ENCODE data around the gene PLCG2.

Gene PLCG2

GRCh38 chr16:81882559-81882958 lies 103.5 kb downstream of the PLCG2 start:
- no peak for DNase-seq

DNA sequence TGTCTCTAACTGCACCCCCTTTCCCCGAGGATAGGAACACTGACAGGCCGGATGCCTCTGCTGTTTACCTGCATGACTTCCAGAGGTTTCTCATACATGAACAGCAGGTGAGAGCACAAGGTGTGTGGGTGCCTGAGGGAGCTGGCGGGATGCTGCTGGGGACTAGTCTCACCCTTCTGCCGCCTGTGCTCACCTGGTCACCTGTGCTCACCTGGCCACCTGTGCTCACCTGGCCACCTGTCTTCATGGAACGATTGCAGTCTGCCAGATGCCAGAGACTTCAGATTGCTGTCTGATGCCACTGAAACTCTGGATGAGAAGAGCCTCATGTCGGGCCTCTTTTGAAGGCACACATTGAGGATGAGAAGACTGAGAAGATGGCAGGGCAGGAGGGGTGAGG lies 104.1 kb downstream of the PLCG2 start:
- DNase-seq, result no peak

GRCh38 chr16:81885976-81886586 lies 107.0 kb downstream of the PLCG2 start:
- DNase-seq, result peak; percentile 84

GRCh38 chr16:81888520-81889394 lies 109.7 kb downstream of the PLCG2 start:
- no peak for DNase-seq

DNA sequence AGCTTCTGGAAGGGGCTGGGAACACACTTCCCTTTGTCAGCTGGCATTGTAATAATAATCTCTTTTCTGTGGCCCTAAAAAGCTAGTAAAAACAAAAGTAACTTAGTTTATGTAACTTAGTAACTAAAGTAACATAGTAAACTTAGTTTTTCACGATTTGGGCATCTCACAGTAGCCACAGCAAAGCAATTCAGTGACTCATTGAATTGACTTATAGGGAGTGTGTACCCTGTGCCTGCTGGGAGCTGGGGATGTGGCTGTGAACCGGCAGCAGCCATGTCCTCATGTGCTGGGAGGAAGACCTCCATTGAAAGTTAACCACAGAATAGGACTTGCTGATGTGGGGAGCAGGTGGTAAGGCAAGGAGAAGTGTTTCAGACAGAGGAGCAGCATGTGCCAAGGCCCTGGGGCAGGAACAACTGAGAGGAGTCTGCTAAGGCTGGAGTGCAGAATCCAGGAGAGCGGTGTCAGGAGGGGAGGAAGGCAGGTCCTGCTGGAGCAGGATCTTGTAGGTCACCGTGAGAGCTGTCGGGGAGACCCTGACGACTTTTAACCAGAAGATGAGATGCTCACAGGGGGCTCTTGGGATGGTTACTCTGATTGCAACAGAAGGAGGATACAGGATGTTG lies 112.8 kb downstream of the PLCG2 start:
- no peak for DNase-seq

DNA sequence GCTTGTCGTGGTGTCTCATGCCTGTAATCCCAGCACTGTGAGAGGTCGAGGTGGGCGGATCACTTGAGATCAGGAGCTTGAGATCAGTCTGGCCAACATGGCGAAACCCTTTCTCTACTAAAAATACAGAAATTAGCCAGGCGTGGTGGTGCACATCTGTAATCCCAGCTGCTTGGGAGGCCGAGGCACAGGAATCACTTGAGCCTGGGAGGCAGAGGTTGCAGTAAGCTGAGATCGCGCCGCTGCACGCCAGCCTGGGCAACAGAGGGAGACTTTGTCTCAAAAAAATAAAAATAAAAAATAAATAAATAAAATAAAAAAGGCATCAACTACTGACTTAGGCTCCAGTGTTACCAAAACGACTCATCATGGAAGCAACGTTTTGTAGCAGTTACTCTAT lies 115.5 kb downstream of the PLCG2 start:
- no peak for DNase-seq

GRCh38 chr16:81896902-81897301 lies 117.8 kb downstream of the PLCG2 start:
- no peak for DNase-seq

GRCh38 chr16:81899601-81900000 lies 120.5 kb downstream of the PLCG2 start:
- no peak for DNase-seq

- no peak for DNase-seq
Measured at GRCh38 chr16:81900014-81900413, 120.9 kb downstream of the PLCG2 start.

- no peak for DNase-seq
Measured at GRCh38 chr16:81900456-81900855, 121.4 kb downstream of the PLCG2 start.

GRCh38 chr16:81901484-81901883 lies 122.4 kb downstream of the PLCG2 start:
- no peak for DNase-seq

GRCh38 chr16:81902025-81902424 lies 122.9 kb downstream of the PLCG2 start:
- no peak for DNase-seq

GRCh38 chr16:81904320-81904719 lies 125.2 kb downstream of the PLCG2 start:
- no peak for DNase-seq

GRCh38 chr16:81905277-81905676 lies 126.2 kb downstream of the PLCG2 start:
- DNase-seq, result no peak

GRCh38 chr16:81907681-81908080 lies 128.6 kb downstream of the PLCG2 start:
- DNase-seq, result no peak

DNA sequence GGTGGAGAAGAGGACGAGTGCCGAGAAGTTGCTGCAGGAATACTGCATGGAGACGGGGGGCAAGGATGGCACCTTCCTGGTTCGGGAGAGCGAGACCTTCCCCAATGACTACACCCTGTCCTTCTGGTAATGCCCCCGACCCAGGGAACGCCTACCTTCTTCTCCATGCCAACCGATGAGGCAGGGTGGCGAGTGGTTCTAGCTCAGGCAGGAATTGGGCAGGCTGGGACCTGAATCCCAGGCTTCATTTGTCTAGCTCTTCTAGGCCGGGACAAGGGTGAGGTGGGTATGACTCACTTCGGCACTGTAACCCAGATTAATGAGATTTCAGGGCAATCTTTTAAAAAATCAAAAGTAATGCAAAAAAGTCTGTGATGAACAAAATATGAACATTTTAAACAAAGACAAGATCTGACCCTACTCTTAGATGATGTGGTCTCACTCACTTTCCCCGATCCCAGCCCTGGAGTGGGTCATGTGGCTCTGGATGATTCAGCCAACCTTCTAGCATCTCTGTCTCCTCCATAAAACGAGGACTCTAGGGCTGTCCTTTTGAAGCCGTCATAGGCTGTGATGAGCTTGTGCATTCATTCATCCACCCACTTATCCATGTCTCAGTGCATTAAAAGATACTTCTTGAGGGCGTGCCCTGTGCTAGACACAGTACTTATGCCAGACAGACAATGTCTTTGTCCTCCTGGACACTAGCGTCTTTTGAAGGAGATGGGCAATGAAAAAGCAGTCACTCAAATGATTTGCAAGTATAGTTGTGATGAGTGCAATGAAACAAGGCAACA lies 129.6 kb downstream of the PLCG2 start:
- no peak for DNase-seq

- no peak for DNase-seq
Measured at GRCh38 chr16:81910366-81910885, 131.3 kb downstream of the PLCG2 start.

GRCh38 chr16:81912395-81912794 lies 133.3 kb downstream of the PLCG2 start:
- DNase-seq, result no peak

DNA sequence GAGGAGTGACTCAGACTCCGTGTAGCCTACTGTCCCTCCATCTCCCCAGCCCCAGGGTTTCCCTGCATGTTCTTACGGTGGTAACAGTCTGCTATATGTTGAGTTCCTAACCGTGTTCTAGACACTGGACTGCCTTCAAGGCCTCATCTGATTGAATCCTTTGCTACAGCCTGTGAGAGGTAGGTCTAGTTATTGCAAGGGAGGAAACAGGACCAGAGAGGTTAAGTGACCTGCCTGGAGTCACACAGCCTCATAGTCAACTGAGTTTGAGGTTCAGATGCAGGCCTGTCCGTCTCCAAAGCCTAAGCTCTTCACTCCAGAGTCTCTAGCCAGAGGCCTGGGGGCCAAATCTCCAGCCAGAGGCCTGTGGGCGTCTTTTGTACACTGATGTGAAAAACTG lies 134.1 kb downstream of the PLCG2 start:
- no peak for DNase-seq

DNA sequence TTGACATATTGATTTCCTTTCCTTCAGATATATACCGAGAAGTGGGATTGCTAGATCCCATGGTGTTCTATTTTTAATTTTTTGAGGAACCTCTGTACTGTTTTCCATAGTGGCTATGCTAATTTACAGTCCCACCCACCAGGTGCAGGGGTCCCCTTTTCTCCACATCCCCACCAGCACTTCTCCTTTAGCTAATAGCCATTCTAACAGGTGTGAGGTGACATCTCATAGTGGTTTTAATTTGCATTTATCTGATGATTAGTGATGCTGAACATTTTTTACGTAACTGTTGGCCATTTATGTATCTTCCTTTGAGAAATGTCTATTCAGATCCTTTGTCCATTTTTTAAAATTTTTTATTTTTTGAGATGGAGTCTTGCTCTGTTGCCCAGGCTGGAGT lies 138.3 kb downstream of the PLCG2 start:
- DNase-seq, result no peak

DNA sequence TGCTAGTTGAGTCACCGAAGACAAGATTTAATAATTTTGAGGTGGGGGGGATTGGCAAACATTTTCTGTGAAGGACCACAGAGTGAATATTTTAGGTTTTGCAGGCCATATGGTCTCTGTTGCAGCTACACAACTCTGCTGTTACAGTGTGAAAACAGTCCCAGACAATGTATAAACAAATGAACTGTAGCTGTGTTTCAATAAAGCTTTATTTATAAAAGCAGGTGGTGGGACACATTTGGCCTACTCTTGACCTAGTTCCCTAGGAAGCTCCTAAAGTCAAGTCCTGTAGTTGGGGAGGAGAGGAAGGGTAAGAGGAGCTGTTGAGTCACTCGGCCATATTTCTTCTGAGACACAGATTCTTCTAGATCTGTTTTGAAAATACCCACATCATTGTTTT lies 139.8 kb downstream of the PLCG2 start:
- no peak for DNase-seq

DNA sequence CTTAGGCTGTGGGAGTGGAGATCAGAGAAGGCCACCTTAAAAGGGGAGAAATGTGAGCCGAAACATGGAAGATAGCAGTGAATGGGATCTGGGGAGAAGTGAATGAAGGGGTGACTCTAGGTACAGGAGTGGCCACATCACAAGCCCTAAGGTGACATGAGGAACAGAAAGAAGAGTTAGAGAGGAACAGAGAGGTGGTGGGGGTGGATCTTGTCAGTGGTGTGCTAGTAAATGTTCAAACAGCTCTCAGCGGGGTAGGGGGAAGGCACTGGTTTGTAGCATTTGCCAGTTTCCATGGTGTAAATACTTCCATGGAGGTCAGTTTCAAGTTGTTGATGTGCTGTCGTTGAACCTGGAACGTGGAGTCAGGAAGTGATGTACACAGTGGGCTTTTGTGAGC lies 141.4 kb downstream of the PLCG2 start:
- no peak for DNase-seq

Measured in 8988T (cell line).